HepG2 (cell line): ENCODE measurements around the gene INTS7. TPM values are rescaled to one million over a fixed set of nuclear protein-coding genes. Genes with fewer than 3 reads are reported as not detected.

Source experiments
- ATAC-seq: fragments of 200-7000 bp; cut with Tn5 transposase; 3 replicates; pipeline ENCODE4 v1.9.1; 2020; ENCODE audit warnings: mild to moderate bottlenecking, moderate library complexity
- BruUV-seq: library from RNA; stranded (reverse); fragments of 400-500 nt; replicated peaks from 2 replicates; lab custom pipeline; 2021; lab: Mats Ljungman, UMichigan
- CTCF ChIA-PET: fragments of 300-600 bp; formaldehyde crosslinking; extraction: SDS; loops from one replicate; lab custom pipeline; 2021; ENCODE audit warnings: low total read pairs, inconsistent platforms, low intra/inter-chr PET ratio; lab: Yijun Ruan, JAX
- POLR2A ChIA-PET: fragments of 350-600 bp; sonication (Branson Sonifier 250); formaldehyde crosslinking; loops from one replicate; lab custom pipeline; 2020; ENCODE audit warnings: antibody characterized with exemption, inconsistent platforms; lab: Yijun Ruan, JAX
- DNase-seq: peaks from one replicate; pipeline ENCODE4 v3.0.0-alpha.2; 2015; ENCODE audit warnings: low spot score
- FAIRE-seq: peaks from 3 replicates; lab custom pipeline; 2011; peaks lifted over from hg19 to GRCh38; lab: Jason Lieb, UNC
- H2AFZ ChIP-seq: one replicate; pipeline ENCODE4 v1.6.1; 2011; ENCODE audit warnings: low read length, inconsistent platforms
- H3K27ac ChIP-seq: fragments of 300-600 bp; 3 replicates; pipeline ENCODE4 v1.8.0; 2011; ENCODE audit warnings: mixed run types, mild to moderate bottlenecking, mixed read lengths, low read length, inconsistent platforms; ENCODE audit not compliant: insufficient read depth; ENCODE audit errors: extremely low read length
- H3K27me3 ChIP-seq, 2 experiments: fragments of 200-600 bp in 1 of 2; 2 replicates in 1 of 2; 3 replicates in 1 of 2; pipeline versions ENCODE4 v1.6.0 to v1.8.0; 2011; ENCODE audit warnings: low read length in 2 of 2, mild to moderate bottlenecking in 2 of 2, moderate library complexity in 2 of 2, inconsistent platforms in 1 of 2; ENCODE audit not compliant: insufficient read depth in 2 of 2, control insufficient read depth in 1 of 2
- H3K36me3 ChIP-seq, 2 experiments: fragments of 200-600 bp in 1 of 2; replicated peaks in 1 of 2; 2 replicates in 1 of 2; 3 replicates in 1 of 2; pipeline versions ENCODE4 v1.5.1 to v1.8.0; 2011; ENCODE audit warnings: low read length in 2 of 2, inconsistent platforms in 1 of 2; ENCODE audit not compliant: insufficient read depth in 2 of 2, control insufficient read depth in 1 of 2
- H3K4me1 ChIP-seq: 2 replicates; pipeline ENCODE4 v1.5.1; 2012; ENCODE audit warnings: low read length, inconsistent platforms; ENCODE audit not compliant: insufficient read depth
- H3K4me2 ChIP-seq: 2 replicates; pipeline ENCODE4 v1.6.0; 2011; ENCODE audit warnings: low read depth, low read length, inconsistent platforms
- H3K4me3 ChIP-seq, 3 experiments: fragments of 200-600 bp in 1 of 3; sonication (generic), shearing (Covaris generic) in 1 of 3; replicated peaks in 1 of 3; 2 replicates each; pipeline ENCODE4 v1.5.1; 2011 to 2016; ENCODE audit warnings: low read length in 3 of 3, inconsistent platforms in 2 of 3, low read depth in 2 of 3, mild to moderate bottlenecking in 2 of 3, control low read depth in 1 of 3, mixed read lengths in 1 of 3; ENCODE audit not compliant: insufficient read depth in 1 of 3
- H3K79me2 ChIP-seq: one replicate; pipeline ENCODE4 v1.6.1; 2011; ENCODE audit warnings: low read length, inconsistent platforms; ENCODE audit not compliant: insufficient read depth
- H3K9ac ChIP-seq: 2 replicates; pipeline ENCODE4 v1.6.0; 2011; ENCODE audit warnings: mild to moderate bottlenecking, low read depth, low read length, inconsistent platforms; ENCODE audit not compliant: insufficient read depth
- H3K9me3 ChIP-seq: 2 replicates; pipeline ENCODE4 v1.5.1; 2012; ENCODE audit warnings: mild to moderate bottlenecking, low read length
- H4K20me1 ChIP-seq: 2 replicates; pipeline ENCODE4 v1.6.0; 2011; ENCODE audit warnings: inconsistent platforms, mild to moderate bottlenecking, low read length, moderate library complexity; ENCODE audit not compliant: insufficient read depth
- BCL6 ChIP-seq: IDR thresholded peaks from 2 replicates; pipeline ENCODE4 v1.6.1; 2016; ENCODE audit warnings: missing genetic modification reagents, missing compliant biosample characterization
- NFKB2 ChIP-seq: sonication (generic); formaldehyde crosslinking; IDR thresholded peaks from 2 replicates; pipeline ENCODE4 v1.4.0; 2020; ENCODE audit warnings: missing genetic modification reagents, borderline replicate concordance
- REL ChIP-seq: sonication (generic); formaldehyde crosslinking; conservative IDR thresholded peaks from 2 replicates; pipeline ENCODE4 v1.8.0; 2022; ENCODE audit warnings: mild to moderate bottlenecking, missing genetic modification reagents, moderate library complexity
- SOX13 ChIP-seq, 3 experiments: fragments of 450-650 bp in 1 of 3; sonication (generic) in 1 of 3; formaldehyde crosslinking in 1 of 3; IDR thresholded peaks in 2 of 3; conservative IDR thresholded peaks in 1 of 3; 2 replicates each; pipeline versions ENCODE4 v1.5.0 to v1.6.1; 2016 to 2020; ENCODE audit warnings: antibody characterized with exemption in 1 of 3, mild to moderate bottlenecking in 1 of 3, missing compliant biosample characterization in 1 of 3, missing genetic modification reagents in 1 of 3, moderate library complexity in 1 of 3
- SUZ12 ChIP-seq: fragments of 150-350 bp; IDR thresholded peaks from 2 replicates; pipeline ENCODE4 v1.6.1; 2014; ENCODE audit warnings: low read depth, low read length
- THRA ChIP-seq: sonication (generic); formaldehyde crosslinking; IDR thresholded peaks from 2 replicates; pipeline ENCODE4 v1.4.0; 2020; ENCODE audit warnings: missing genetic modification reagents, borderline replicate concordance
- ZBTB20 ChIP-seq: sonication (generic); formaldehyde crosslinking; IDR thresholded peaks from 2 replicates; pipeline ENCODE4 v1.8.1; 2023; ENCODE audit warnings: missing genetic modification reagents, low read depth, mild to moderate bottlenecking, borderline replicate concordance
- ZIK1 ChIP-seq: sonication (generic); formaldehyde crosslinking; IDR thresholded peaks from 2 replicates; pipeline ENCODE4 v1.5.0; 2020; ENCODE audit warnings: mild to moderate bottlenecking, low read depth, missing genetic modification reagents, borderline replicate concordance
- ZNF432 ChIP-seq: sonication (generic); formaldehyde crosslinking; IDR thresholded peaks from 2 replicates; pipeline ENCODE4 v1.5.0; 2020; ENCODE audit warnings: missing genetic modification reagents, mild to moderate bottlenecking, borderline replicate concordance
- ZZZ3 ChIP-seq: sonication (generic); formaldehyde crosslinking; IDR thresholded peaks from 2 replicates; pipeline ENCODE4 v1.4.0; 2020; ENCODE audit warnings: missing genetic modification reagents, mild to moderate bottlenecking, borderline replicate concordance
- WGBS: methylation state at CpG from one replicate; pipeline ENCODE4 v1.1.6; 2017; ENCODE audit warnings: low lambda C conversion rate; 5-methylcytosine and 5-hydroxymethylcytosine counted together
- in situ Hi-C: cut with HindIII; loops from 2 replicates; pipeline ENCODE4 v1.10.0; 2017; ENCODE audit warnings: low pct_unique_long_range_greater_than_20kb; ENCODE audit not compliant: extremely low pct_ligation_motif_present
- intact Hi-C: fragments of 100-400 bp; cut with micrococcal nuclease; formaldehyde crosslinking; loops from one replicate; pipeline ENCODE4 v1.10.0; 2022; ENCODE audit not compliant: unreplicated experiment
- polyA plus RNA-seq, 8 experiments: library from polyadenylated mRNA; depleted of rRNA in 3 of 8; stranded (reverse) in 7 of 8; unstranded in 1 of 8; fragments of >200 nt; fragmentation: Illumina TruSeq in 4 of 8; extraction: Trizol in 4 of 8; gene quantifications; 2 replicates each; pipeline versions ENCODE4 v1.2.1 to v1.2.3, GENCODE V29; 2011 to 2016; ENCODE audit warnings: low read depth in 4 of 8, missing spikeins in 1 of 8, mixed read lengths in 1 of 8; ENCODE audit not compliant: insufficient read depth in 1 of 8
- total RNA-seq, 5 experiments: library from RNA; depleted of rRNA; stranded (reverse); fragments of >200 nt; fragmentation: Illumina TruSeq; extraction: Trizol; gene quantifications; 2 replicates each; pipeline ENCODE4 v1.2.3, GENCODE V29; 2016; ENCODE audit warnings: low read depth in 1 of 5
- TF ChIP-seq, protein P1 (sequence below): sonication (generic); formaldehyde crosslinking; IDR thresholded peaks from 2 replicates; pipeline ENCODE4 v1.9.0; 2022; ENCODE audit warnings: low read depth, missing genetic modification reagents

The INTS7 gene
- total and polyA plus RNA-seq, 2 of the 13 experiments (the other 11 are each of a cell fraction or from before 2014, with no cell fraction given): 18.3 to 22.4 TPM

- TF ChIP-seq SOX13 (IDR thresholded peaks at IDR 0.05) (no peak), SOX13 (CRISPR knock-in tag; conservative IDR thresholded peaks at IDR 0.05 in 1 of 2, IDR thresholded peaks at IDR 0.05 in 1 of 2) (0 out of 4 replicates have a peak, but pooled peaks of 1 of the 2 experiments have one; percentile 16), ZBTB20 (peak; percentile 36; the same call in 1 of the 2 replicates), BCL6 (CRISPR knock-in tag) (peak; percentile 34; the same call in 1 of the 2 replicates), THRA (CRISPR knock-in tag) (peak; percentile 21; the same call in 1 of the 2 replicates)
Measured at GRCh38 chr1:211909395-211909794, 126.0 kb downstream of the INTS7 start (continued).

GRCh38 chr1:211908951-211909350 is 126.4 kb downstream of the INTS7 start:
- Histone ChIP-seq H3K27ac (no peak overlapping the region), H3K79me2 (no peaks in the 10 kb centered on the region), H3K4me3 (0 out of 6 replicates have a peak overlapping the region, but pooled peaks of 1 of the 3 experiments have one; percentile 21), H3K36me3 (no peaks in the 10 kb centered on the region), H3K9me3 (no peaks in the 10 kb centered on the region), H3K4me2 (peak overlapping the region; percentile 70), H3K27me3 (no peaks in the 10 kb centered on the region), H3K4me1 (peaks cover 45% of the 10 kb centered on the region), H3K9ac (no peak overlapping the region), H2AFZ (no peak overlapping the region), H4K20me1 (no peaks in the 10 kb centered on the region)
- DNase-seq: no peak
- TF ChIP-seq, protein P1, sequence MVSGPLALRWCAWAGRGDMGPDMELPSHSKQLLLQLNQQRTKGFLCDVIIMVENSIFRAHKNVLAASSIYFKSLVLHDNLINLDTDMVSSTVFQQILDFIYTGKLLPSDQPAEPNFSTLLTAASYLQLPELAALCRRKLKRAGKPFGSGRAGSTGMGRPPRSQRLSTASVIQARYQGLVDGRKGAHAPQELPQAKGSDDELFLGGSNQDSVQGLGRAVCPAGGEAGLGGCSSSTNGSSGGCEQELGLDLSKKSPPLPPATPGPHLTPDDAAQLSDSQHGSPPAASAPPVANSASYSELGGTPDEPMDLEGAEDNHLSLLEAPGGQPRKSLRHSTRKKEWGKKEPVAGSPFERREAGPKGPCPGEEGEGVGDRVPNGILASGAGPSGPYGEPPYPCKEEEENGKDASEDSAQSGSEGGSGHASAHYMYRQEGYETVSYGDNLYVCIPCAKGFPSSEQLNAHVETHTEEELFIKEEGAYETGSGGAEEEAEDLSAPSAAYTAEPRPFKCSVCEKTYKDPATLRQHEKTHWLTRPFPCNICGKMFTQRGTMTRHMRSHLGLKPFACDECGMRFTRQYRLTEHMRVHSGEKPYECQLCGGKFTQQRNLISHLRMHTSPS (CRISPR knock-in tag): no peak
- TF ChIP-seq REL (CRISPR knock-in tag) (no peak), ZNF432 (CRISPR knock-in tag) (no peak), ZIK1 (CRISPR knock-in tag) (no peak), SUZ12 (no peak), NFKB2 (CRISPR knock-in tag) (no peak), ZZZ3 (no peak)
- BruUV-seq: no TSS peak
- ATAC-seq: no peak; the same call in 2 of the 3 replicates
- ChIA-PET CTCF (no interaction called here), POLR2A (interaction anchor here (0.8 to 2.0 kb wide), 3 partner anchors 12 to 80 kb away, joined by 3 to 13 read pairs (median 4); no protein-coding TSS in a partner anchor)
- FAIRE-seq: no peak
- intact Hi-C loops (no loop called here), in situ Hi-C loops (no loop called here)
- 17% methylated on average over 2 of the region's 2 CpGs for WGBS
